ENCODE measurements around the gene IL4R. TPM values are rescaled to one million over a fixed set of nuclear protein-coding genes. Genes with fewer than 3 reads are reported as not detected.

Gene IL4R
- total and polyA plus RNA-seq, 2 of the 13 experiments (the other 11 are each of a cell fraction or from before 2014, with no cell fraction given): 15.9 to 49.6 TPM

DNA sequence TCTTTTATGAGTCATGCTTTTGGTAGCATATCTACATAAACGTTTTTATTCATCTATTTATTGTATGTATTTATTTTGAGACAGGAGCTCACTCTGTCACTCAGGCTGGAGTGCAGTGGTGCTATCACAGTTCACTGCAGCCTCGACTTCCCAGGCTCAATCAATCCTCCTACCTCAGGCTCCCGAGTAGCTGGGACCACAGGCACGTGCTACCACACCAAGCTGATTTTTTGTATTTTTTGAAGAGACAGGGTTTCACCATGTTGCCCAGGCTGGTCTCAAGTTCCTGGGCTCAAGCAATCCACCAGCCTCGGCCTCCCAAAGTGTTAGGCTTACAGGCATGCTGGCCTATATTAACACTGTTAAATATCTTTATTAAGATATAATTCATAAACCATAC is 20.4 kb upstream of the IL4R start (continued):
- TF ChIP-seq GZF1 (CRISPR knock-in tag; IDR thresholded peaks at IDR 0.05) (no peak), ZNF605 (CRISPR knock-in tag; IDR thresholded peaks at IDR 0.05) (no peak), FOXC1 (CRISPR knock-in tag; IDR thresholded peaks at IDR 0.05; ENCODE audit: borderline replicate concordance) (no peak), SPEN (CRISPR knock-in tag; IDR thresholded peaks at IDR 0.05; ENCODE audit: low read depth) (no peak), MTA1 (CRISPR knock-in tag; IDR thresholded peaks at IDR 0.05; ENCODE audit: borderline replicate concordance) (no peak), ZNF652 (CRISPR knock-in tag; IDR thresholded peaks at IDR 0.05; ENCODE audit: borderline replicate concordance, low read depth) (no peak)
- TF ChIP-seq, protein P1, sequence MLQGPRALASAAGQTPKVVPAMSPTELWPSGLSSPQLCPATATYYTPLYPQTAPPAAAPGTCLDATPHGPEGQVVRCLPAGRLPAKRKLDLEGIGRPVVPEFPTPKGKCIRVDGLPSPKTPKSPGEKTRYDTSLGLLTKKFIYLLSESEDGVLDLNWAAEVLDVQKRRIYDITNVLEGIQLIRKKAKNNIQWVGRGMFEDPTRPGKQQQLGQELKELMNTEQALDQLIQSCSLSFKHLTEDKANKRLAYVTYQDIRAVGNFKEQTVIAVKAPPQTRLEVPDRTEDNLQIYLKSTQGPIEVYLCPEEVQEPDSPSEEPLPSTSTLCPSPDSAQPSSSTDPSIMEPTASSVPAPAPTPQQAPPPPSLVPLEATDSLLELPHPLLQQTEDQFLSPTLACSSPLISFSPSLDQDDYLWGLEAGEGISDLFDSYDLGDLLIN (CRISPR knock-in tag; IDR thresholded peaks at IDR 0.05; ENCODE audit: borderline replicate concordance): no peak
- TF ChIP-seq, protein P2, sequence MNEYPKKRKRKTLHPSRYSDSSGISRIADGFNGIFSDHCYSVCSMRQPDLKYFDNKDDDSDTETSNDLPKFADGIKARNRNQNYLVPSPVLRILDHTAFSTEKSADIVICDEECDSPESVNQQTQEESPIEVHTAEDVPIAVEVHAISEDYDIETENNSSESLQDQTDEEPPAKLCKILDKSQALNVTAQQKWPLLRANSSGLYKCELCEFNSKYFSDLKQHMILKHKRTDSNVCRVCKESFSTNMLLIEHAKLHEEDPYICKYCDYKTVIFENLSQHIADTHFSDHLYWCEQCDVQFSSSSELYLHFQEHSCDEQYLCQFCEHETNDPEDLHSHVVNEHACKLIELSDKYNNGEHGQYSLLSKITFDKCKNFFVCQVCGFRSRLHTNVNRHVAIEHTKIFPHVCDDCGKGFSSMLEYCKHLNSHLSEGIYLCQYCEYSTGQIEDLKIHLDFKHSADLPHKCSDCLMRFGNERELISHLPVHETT (CRISPR knock-in tag; conservative IDR thresholded peaks at IDR 0.05): no peak

DNA sequence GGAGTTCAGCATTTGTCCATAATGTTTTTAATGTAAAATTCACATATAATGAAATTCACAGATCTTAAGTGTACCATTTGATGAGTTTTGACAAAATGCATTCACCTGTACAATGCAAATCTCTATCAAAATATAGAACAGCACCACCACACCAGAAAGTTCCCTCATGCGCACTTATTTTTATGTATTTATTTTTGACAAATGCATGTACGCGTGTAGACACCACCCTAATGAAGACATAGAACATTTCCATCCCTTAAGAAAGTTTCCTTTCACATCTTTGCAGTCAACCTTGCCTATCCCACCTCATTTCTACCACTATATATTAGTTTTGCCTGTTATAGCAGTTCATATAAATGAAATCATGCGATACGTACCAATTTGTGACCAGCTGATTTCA is 15.6 kb upstream of the IL4R start:
- Histone ChIP-seq H3K4me3 (replicated peaks in 1 of 3; ENCODE audit: insufficient read depth in 1 of 3, low read depth in 2 of 3, low read length in 3 of 3) (no peak overlapping the region), H3K4me2 (ENCODE audit: low read depth, low read length) (no peak overlapping the region), H3K9me3 (ENCODE audit: low read length) (no peaks in the 10 kb centered on the region), H3K79me2 (ENCODE audit: insufficient read depth, low read length) (no peaks in the 10 kb centered on the region), H4K20me1 (ENCODE audit: insufficient read depth, low read length) (no peaks in the 10 kb centered on the region), H3K9ac (ENCODE audit: insufficient read depth, low read depth, low read length) (no peak overlapping the region), H3K27ac (ENCODE audit: extremely low read length, insufficient read depth, low read length) (no peak overlapping the region), H3K36me3 (replicated peaks in 1 of 2; ENCODE audit: control insufficient read depth in 1 of 2, insufficient read depth in 2 of 2, low read length in 2 of 2) (no peaks in the 10 kb centered on the region), H3K27me3 (ENCODE audit: control insufficient read depth in 1 of 2, insufficient read depth in 2 of 2, low read length in 2 of 2) (no peaks in the 10 kb centered on the region; a peak in 2 of 5 replicates), H2AFZ (ENCODE audit: low read length) (no peak overlapping the region), H3K4me1 (ENCODE audit: insufficient read depth, low read length) (no peaks in the 10 kb centered on the region)
- ChIA-PET CTCF (ENCODE audit: low intra/inter-chr PET ratio, low total read pairs) (no interaction called here), POLR2A (no interaction called here)
- in situ Hi-C loops (cut with HindIII; ENCODE audit: extremely low pct_ligation_motif_present, low pct_unique_long_range_greater_than_20kb) (no loop called here), intact Hi-C loops (cut with micrococcal nuclease; ENCODE audit: unreplicated experiment) (no loop called here)
- no TSS peak for BruUV-seq (replicated peaks)
- ATAC-seq (no peak), FAIRE-seq (no peak), DNase-seq (ENCODE audit: low spot score) (no peak)
- WGBS (ENCODE audit: low lambda C conversion rate): 91% methylated on average over 5 of the region's 5 CpGs
- TF ChIP-seq PRPF4 (IDR thresholded peaks at IDR 0.05; ENCODE audit: low read depth, low read length, poor library complexity, severe bottlenecking): no peak
- TF ChIP-seq PITX1 (CRISPR knock-in tag; IDR thresholded peaks at IDR 0.05): no peak
- TF ChIP-seq ZNF20 (CRISPR knock-in tag; IDR thresholded peaks at IDR 0.05): no peak
- no peak for TF ChIP-seq ZNF207 (IDR thresholded peaks at IDR 0.05; ENCODE audit: borderline replicate concordance)
- no peak for TF ChIP-seq KDM3A (CRISPR knock-in tag; IDR thresholded peaks at IDR 0.05; ENCODE audit: low read depth)
- no peak for TF ChIP-seq ZNF24 (IDR thresholded peaks at IDR 0.05)
- no peak for TF ChIP-seq ZNF883 (CRISPR knock-in tag; IDR thresholded peaks at IDR 0.05; ENCODE audit: not compliant biosample characterization)
- no peak for TF ChIP-seq SIN3B (IDR thresholded peaks at IDR 0.05; ENCODE audit: low read length)
- TF ChIP-seq ZNF710 (CRISPR knock-in tag; IDR thresholded peaks at IDR 0.05; ENCODE audit: borderline replicate concordance): no peak

Measured in HepG2 (cell line).